Type B pancreatic cell (in vitro differentiated cells): Measurements from ENCODE around the gene STK4. TPM values are rescaled to one million over a fixed set of nuclear protein-coding genes. Genes with fewer than 3 reads are reported as not detected.

Experiments
- DNase-seq: peaks from one replicate; pipeline ENCODE4 v3.0.0; 2021; ENCODE audit warnings: mixed read lengths; ENCODE audit not compliant: unreplicated experiment; ENCODE audit errors: extremely low spot score
- H3K27ac Mint-ChIP-seq: 2 replicates; pipeline ENCODE4 v1.8.0; 2021; ENCODE audit warnings: mild to moderate bottlenecking, mixed read lengths
- H3K27me3 Mint-ChIP-seq: 2 replicates; pipeline ENCODE4 v1.8.0; 2021; ENCODE audit warnings: mixed read lengths
- H3K36me3 Mint-ChIP-seq: 2 replicates; pipeline ENCODE4 v1.8.0; 2021; ENCODE audit warnings: mixed read lengths
- H3K4me1 Mint-ChIP-seq: one replicate; pipeline ENCODE4 v1.8.0; 2021; ENCODE audit warnings: mixed read lengths; ENCODE audit not compliant: unreplicated experiment
- H3K4me3 Mint-ChIP-seq: 2 replicates; pipeline ENCODE4 v1.8.0; 2021; ENCODE audit warnings: mild to moderate bottlenecking, mixed read lengths
- H3K9me3 Mint-ChIP-seq: 2 replicates; pipeline ENCODE4 v1.8.0; 2021; ENCODE audit warnings: mixed read lengths
- total RNA-seq: library from RNA; stranded (reverse); gene quantifications from 2 replicates; pipeline ENCODE4 v1.2.1, GENCODE V29; 2021; ENCODE audit warnings: low replicate concordance
- TF ChIP-seq, protein P1 (sequence below): fragments of 200-600 bp; sonication (generic); conservative IDR thresholded peaks from 2 replicates; pipeline ENCODE4 v1.5.0; 2021; ENCODE audit warnings: antibody characterized with exemption, mild to moderate bottlenecking

The STK4 gene
- total RNA-seq, 1 donor from 2014 or later = 32.6 TPM

DNA sequence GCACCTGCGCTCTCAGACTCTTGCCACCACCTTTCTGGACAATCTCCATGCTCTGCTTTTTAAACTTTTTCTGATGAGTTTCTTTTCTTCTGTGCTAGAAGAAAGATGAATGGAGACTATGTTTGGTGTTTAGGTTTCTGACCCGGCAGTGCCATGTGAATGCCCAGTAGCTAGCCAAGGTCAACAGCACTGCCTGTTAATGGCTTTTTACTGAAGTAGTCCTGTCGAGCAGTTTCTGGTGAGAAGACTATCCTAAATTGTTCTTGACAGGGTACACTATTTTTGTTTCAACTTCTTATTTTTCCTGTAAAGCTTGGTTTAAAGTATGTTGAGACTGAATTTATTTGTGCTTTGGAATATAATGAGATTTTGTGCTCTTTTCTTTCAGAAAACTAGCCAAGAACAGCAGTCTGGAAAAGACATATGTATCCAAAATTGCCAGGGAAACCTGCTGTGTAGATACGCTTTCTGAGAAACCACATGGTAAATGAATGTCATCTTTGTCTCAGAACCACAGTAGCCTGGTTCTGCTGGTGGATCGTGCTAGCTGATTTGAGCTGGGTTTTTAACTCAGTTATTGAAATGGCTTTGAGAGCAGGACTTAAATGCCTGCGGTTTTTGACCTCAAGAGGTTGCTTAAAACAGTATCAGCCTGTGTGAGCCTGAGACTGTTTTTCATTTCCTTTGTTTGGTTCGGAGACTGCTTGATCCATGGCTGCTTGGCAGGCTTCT, 86.6 kb downstream of the STK4 start:
- peaks cover 17% of the 10 kb centered on the region for H3K36me3 Mint-ChIP-seq
- no peaks in the 10 kb centered on the region for H3K9me3 Mint-ChIP-seq
- no peak overlapping the region for H3K27ac Mint-ChIP-seq
- no peaks in the 10 kb centered on the region for H3K27me3 Mint-ChIP-seq
- peaks cover 27% of the 10 kb centered on the region for H3K4me1 Mint-ChIP-seq
- no peak for DNase-seq
- TF ChIP-seq, protein P1, sequence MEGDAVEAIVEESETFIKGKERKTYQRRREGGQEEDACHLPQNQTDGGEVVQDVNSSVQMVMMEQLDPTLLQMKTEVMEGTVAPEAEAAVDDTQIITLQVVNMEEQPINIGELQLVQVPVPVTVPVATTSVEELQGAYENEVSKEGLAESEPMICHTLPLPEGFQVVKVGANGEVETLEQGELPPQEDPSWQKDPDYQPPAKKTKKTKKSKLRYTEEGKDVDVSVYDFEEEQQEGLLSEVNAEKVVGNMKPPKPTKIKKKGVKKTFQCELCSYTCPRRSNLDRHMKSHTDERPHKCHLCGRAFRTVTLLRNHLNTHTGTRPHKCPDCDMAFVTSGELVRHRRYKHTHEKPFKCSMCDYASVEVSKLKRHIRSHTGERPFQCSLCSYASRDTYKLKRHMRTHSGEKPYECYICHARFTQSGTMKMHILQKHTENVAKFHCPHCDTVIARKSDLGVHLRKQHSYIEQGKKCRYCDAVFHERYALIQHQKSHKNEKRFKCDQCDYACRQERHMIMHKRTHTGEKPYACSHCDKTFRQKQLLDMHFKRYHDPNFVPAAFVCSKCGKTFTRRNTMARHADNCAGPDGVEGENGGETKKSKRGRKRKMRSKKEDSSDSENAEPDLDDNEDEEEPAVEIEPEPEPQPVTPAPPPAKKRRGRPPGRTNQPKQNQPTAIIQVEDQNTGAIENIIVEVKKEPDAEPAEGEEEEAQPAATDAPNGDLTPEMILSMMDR = no peak
- H3K4me3 Mint-ChIP-seq = no peak overlapping the region

DNA sequence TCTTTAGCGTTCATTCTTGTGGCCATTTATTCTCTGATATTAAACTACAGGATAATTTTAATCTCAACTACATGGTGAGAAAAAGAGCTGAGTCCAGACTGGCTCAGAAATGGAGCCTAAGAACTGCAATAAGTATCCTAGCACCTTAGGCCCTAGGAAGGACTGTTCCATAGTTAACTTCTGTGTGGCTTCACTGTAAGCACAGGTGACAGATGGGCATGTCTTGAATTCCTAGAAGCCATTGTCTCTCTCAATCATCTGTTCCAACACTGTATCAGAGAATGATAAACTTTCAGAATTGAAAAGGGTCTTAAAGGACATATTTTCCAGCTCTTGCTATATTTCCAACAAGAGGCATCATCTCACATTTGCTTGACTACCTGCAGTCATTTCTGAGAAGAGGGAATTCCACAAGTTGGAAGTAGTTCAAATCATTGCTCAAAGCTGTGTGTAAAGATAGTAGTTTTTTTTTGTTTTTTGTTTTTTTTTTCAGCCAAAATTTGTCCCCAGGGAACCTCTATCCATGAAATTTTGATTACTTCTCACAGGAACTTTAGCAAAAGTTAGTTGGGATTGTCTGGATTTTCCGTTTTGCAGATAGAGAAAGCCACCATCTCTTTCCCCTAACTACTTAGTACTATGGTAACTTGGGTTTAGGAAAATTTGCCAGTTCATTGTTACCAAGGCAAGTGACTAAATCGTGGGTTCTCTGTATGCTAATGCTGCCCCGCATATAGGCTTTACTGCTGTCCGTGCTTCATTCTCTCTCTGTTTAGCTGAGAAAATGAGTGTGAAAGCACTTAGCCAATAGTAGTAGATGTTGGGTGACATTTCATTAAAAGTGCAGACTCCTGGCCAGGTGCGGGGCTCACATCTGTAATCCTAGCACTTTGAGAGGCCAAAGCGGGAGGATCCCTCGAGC, 87.4 kb downstream of the STK4 start:
- Mint-ChIP-seq H3K4me1 (peaks cover 27% of the 10 kb centered on the region), H3K27me3 (no peaks in the 10 kb centered on the region), H3K36me3 (peaks cover 17% of the 10 kb centered on the region), H3K4me3 (no peak overlapping the region), H3K9me3 (no peaks in the 10 kb centered on the region), H3K27ac (no peak overlapping the region)
- DNase-seq = no peak
- TF ChIP-seq, protein P1 = no peak

DNA sequence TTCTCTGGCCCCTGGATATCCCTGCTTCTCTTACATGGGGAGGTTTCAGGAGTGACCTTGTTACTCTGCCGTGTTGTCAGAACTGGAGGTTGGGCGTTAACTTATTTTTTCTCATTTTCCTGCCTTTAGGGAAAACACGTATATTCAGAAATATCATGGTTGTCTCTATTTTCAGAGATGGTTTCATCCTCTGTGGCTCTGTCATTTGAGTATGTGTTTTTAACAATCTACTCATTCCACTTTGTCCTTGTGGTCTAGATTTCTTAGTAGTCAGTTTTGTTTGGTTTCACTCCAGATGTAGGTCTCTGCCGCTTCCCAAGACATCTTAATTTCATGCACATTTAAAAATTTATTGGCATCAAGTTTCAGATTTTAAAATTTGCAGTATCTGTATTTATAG, 88.7 kb downstream of the STK4 start:
- H3K9me3 Mint-ChIP-seq = no peaks in the 10 kb centered on the region
- peaks cover 21% of the 10 kb centered on the region for H3K36me3 Mint-ChIP-seq
- no peak overlapping the region for H3K4me3 Mint-ChIP-seq
- TF ChIP-seq, protein P1 = no peak
- H3K4me1 Mint-ChIP-seq = peaks cover 14% of the 10 kb centered on the region
- DNase-seq = no peak
- H3K27ac Mint-ChIP-seq = no peak overlapping the region
- no peaks in the 10 kb centered on the region for H3K27me3 Mint-ChIP-seq

DNA sequence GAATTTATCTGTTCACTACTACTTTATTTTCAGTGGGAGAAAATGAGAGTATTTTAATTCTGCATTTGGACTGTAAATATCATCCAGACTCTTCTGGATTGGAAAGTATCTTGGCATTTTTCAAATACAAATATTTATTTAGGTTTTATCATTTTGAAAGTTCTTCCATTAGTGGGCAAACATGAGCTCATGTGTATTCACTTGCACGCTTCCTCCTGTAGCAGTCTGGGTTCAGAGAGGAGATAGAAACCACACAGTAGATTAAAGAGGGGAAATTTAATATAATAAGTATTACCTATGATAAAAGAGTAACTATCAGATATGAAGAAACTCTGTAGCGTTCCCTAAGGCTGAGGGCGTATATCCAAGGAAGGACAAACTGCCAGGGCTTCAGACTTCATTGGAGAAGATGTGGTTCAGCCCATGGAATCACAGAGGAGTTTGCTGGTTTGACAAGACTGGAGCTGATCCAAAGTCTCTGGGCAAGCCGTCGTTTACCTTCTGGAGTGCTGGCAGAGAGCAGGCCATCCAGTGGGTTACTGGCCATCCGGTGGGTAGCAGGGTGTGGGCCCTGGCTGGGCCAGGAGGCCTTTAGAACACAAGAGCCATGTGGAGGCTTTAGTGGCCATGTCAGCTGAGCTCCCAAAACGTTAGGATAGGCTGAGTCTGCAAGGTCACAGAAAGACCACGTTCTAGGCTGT, 90.3 kb downstream of the STK4 start:
- no peaks in the 10 kb centered on the region for H3K27me3 Mint-ChIP-seq
- TF ChIP-seq, protein P1 = no peak
- no peak overlapping the region for H3K27ac Mint-ChIP-seq
- H3K4me1 Mint-ChIP-seq = peaks cover 10% of the 10 kb centered on the region
- H3K36me3 Mint-ChIP-seq = peaks cover 21% of the 10 kb centered on the region
- DNase-seq = no peak
- no peak overlapping the region for H3K4me3 Mint-ChIP-seq
- no peaks in the 10 kb centered on the region for H3K9me3 Mint-ChIP-seq

DNA sequence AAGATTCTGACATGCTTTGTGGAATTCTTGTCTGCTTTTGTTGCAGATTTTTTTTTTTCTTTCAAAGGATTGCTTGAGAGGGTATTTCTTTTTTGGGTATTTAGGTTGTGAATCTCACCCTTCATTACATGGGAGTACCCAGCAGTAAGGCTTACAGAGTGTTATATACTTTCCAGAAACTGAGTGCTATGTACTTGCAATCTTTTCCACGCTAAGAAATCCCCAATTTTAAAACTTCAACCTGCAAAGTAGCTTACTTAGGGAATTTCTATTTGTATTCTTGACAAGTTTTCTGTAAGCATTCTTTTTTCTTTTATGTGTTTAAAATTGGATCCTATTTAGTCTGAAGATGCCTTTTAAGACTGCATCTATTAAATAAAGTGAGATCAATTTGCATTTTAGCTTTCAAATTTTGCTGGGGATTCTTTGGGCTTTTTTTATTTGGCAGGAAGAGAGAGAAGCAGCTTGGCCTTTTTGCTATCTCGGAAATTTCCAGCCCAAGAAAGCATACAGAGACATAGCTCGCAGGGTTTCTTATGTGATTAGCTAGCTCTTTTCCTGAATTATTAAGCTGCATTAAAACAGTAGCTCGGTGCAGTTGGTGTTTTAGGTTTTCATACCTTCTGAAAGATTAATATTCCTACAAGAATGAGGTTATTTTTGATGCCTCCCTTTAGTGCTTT, 92.0 kb downstream of the STK4 start:
- Mint-ChIP-seq H3K27ac (no peak overlapping the region), H3K4me3 (no peak overlapping the region), H3K36me3 (peaks cover 22% of the 10 kb centered on the region), H3K27me3 (no peaks in the 10 kb centered on the region), H3K4me1 (no peaks in the 10 kb centered on the region), H3K9me3 (no peaks in the 10 kb centered on the region)
- TF ChIP-seq, protein P1 = no peak
- DNase-seq = no peak
